GM11168 (cell line): ENCODE results near the gene RFC5.
"Not testable (repeated sequence)": the region's sequence is repeated elsewhere in the genome, so short reads cannot be mapped to it uniquely, and the experiment has no call there.

Experiments used
- in situ Hi-C: fragments of 300-500 bp; cut with MboI; formaldehyde crosslinking; loops from one replicate; pipeline ENCODE4 v1.12.0; 2022; ENCODE audit warnings: low sequenced_read_pairs; ENCODE audit not compliant: unreplicated experiment

RFC5 gene, protein sequence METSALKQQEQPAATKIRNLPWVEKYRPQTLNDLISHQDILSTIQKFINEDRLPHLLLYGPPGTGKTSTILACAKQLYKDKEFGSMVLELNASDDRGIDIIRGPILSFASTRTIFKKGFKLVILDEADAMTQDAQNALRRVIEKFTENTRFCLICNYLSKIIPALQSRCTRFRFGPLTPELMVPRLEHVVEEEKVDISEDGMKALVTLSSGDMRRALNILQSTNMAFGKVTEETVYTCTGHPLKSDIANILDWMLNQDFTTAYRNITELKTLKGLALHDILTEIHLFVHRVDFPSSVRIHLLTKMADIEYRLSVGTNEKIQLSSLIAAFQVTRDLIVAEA

DNA sequence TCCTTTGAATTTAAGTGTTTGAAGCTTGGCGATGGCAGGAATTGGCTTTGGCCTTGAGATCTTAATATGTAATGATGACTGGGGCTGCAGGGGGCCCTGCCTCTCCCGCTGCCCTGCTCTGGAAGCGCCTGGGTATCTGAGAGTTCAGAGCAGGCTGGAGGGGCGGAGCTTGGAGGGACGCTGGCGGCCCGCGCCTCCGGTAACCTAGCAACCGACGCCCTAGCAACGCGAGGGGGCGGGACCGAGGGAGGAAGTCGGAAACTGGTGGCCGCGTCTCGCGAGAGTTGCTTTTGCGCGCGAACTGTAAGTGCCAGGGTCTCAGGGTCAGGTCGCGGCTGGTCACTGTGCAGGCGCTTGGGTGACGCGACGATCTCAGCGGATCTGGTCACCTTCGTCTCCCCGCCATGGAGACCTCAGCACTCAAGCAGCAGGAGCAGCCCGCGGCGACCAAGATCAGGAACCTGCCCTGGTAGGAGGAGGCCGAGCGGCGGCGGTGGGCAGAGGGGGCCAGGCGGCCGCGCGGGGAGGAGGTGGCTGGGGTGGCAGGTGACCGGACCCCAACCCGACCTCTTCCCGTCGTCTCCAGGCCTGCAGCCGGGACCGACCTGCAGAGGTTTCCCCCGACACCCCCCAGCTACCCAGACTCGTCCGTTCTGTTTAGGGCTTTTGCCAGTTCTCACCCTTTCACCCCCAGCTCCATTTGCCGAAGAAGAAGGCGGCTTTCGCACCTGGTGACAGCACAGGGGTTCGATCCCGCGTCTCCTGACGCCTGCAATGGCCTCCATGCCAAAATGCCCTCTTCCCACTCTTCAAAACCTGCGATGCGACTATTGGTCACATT is at the start of gene RFC5:
TSS of gene RFC5 (plus strand) at position 280 of the 841 bp plus-strand sequence. CDS start at position 405, 125 bp downstream.
- in situ Hi-C loops, result no loop called here

DNA sequence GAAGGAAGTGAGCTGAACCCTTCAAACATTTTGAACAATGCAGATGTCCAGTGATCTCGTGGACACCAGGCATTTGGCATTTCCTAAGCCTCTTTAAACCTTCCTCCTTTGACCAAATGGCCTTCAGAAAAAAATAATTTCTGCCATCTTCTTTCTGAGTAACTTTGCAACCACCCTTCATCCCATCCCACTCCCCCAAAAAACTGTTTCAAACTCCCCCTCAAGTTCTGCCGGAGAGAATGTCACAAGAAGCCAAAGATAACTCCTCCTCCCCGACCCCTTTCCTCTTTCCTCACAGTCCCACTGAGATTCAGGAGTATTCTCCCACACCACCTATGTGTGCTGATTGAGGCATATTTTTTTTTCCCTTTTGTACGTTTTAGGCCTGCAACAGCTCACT is 49.5 kb upstream of the RFC5 start:
- in situ Hi-C loops, result no loop called here

DNA sequence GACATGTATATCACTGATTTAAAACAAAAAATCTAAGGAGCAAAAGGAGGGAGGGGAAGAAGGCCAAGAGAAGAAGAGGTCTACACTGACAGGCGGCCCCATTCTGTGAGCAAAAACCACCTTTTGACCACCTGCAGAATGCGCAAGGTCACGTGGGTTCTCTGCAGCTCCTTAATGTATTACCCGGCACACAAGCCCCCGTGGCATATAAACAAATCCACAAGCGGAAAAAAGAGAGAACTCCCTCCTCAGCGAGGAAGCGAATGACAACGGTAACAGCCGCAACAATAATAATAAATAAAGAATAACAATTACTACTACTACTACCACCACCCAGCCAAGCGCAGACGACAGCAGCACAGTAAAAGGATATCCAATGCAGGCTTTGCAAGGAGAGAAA is 49.0 kb upstream of the RFC5 start:
- in situ Hi-C loops, result no loop called here

DNA sequence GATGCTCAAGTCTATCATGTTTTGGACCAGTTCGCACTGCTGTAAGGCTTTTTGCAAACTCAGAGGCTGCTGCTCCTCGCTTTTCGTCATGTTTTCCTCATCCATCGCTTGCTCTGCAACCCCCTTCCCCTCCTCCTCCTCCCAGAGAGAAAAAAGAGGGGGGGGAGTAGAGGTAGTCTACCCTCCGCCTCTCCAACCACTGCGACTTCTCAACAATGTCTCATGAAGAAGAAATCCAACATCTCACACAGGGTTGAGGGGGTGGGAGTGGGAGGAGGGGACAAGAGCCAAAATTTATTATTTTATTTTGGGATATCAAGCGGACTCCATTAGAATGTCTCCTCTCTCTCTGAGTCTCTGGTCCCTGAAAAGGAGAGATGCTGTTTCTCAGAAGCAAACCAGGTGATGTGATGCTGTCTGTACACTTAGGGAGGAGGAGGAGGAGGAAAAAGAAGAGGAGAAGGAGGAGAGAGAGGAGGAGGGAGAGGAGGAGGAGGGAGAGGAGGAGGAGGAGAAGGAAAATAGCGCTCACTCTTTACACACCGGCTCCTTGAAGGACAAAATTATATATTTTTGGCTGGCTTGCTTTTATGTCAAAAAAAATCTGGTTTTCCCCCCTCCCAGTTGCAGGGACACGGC is 48.2 kb upstream of the RFC5 start:
- in situ Hi-C loops, result no loop called here

DNA sequence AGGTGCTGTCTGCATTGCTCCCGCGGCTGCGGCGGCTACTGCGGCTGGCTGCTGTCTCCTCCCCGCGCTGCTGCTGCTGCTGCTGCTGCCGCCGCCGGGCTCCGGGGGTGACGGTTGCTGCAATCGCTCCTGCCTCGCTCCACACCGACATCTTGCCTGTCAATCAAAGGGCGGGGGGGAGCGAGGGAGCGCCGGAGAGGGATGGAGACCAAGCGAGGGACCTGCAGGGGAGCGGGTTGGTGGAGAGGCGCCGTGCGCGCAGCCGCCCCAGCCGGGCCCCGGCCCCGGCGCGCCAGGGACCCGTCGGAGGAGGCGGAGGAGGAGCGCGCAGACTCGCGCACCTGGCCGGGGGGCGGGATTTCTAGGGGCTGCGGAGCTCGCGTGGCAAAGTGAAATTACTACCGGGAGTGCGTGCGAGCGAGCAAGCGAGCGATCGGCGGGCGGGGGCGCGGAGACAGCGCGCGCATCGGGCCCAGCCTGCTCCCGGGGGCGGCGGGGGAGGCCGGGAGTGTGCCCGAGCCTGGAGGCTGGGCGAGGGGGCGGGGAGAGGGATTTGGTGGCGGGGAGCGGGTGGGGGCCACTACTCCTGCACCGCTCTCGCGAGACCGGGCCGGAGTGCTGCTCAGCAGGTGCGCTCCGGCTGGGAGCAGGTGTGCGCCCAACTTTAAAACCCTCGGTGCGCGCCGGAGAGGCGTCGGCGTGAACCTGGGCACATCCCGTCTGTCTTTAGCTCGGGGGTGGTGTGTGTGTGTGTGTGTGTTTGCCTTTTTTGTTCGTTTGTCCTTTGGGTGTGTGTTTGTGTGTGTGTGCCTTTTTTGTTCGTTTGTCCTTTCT is 47.5 kb upstream of the RFC5 start, which contains the start of gene KSR2:
TSS of gene KSR2 (minus strand) at position 165 of the 834 bp plus-strand sequence. CDS start 735 bp downstream, outside the sequence.
- in situ Hi-C loops, result no loop called here

DNA sequence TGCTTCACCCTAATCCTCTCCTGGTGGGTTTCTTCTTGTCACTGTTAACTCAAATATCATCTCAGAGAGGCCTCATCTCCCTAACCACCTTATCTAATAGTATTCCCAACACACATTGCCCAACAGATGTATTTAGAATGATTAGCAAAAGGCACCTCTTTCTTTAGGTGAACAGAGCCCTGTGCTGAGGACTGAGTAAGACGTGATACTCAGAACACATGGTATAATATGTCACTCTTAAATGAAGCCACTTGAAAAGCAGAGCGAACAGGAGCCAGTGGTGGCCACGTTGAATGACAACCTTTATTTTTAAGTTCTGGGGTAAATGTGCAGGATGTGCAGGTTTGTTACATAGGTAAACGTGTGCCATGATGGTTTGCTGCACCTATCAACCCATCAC is 46.2 kb upstream of the RFC5 start:
- in situ Hi-C loops, result no loop called here

DNA sequence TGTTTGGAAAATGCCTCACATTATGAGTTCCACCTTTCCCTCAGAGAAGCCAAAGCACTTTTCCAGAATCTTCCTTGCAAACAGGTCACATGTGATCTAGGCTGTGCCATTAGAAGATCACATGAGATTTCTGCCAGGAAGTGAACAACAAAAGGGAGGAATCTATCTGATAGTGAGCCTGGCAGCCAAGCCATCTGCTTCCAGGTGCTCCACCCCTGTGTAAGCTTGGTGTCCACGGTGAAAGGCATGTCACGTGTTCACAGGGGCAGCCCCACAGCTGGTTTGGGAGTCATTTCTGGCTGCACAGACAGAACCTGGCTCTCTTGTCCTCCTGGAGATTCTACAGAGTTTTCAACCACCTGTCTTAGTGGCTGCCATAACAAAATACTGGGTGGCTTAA is 44.2 kb upstream of the RFC5 start:
- in situ Hi-C loops, result no loop called here

DNA sequence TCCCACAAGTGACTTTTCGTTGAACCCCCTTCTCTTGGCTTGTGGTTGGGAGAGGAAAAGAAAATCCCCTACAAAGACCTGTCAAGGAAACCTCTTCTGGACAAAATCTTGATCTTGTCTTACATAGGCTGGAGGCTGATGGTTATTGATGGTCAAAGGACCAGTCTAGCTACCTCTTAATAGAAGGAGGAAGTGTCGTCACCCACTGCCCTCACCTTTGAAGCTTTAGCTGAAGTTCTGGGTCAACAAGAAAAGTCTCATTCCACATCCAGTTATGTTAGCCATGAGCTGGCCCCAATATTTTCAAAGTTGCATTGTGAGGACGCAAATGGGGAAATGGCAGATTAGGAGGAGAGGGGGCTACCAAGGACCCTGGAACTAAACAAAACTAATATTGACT is 41.5 kb upstream of the RFC5 start:
- in situ Hi-C loops, result no loop called here

DNA sequence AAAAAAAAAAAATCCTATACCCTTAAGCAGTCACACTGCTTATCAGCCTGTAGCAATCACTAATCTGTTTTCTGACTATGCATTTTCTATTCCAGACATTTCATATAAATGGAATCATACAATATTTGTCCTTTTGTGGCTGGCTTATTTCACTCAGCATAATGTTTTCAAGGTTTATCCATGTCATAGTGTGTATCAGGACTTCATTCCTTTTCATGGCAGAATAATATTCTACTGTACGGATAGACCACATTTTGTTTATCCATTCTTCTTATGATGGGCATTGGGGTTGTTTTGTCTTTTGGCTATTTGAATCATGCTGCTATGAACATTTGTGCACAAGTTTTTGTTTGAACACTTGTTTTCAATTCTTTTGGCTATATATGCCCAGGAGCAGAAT is 39.1 kb upstream of the RFC5 start:
- in situ Hi-C loops, result no loop called here

DNA sequence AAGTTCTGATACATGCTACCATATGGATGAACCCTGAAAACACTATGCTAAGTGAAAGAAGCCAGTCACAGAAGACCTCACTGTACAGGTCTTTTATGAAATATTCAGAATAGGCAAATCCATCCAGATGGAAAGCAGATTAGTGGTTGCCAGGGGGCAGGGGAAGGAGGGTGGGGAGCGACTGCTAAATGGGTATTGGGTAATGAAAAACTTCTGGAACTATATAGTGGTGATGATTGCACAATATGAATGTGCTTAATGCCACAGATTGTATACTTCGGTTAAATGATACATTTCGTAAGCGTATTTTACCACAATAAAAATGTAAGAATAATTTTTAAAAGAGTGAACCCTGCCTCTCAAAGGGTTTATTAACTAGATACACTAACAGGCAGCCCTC is 35.9 kb upstream of the RFC5 start:
- in situ Hi-C loops, result no loop called here

DNA sequence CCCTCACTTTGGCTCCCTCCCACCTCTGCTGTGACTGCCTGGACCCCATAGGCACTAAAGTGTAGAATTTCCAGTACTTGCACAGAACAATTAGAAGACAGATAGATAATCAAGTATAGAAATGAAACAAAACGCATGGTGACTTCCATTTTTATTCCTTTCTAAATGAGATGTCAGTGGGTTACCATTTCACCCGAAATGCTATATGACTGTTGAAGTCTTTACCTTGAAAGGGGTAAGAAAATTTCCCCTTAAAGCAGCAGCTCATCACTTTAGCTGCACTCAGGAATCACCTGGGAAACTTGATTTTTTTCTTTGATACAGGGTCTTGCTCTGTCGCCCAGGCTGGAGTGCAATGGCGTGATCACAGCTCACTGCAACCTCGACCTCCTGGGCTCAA is 35.2 kb upstream of the RFC5 start:
- in situ Hi-C loops, result no loop called here

DNA sequence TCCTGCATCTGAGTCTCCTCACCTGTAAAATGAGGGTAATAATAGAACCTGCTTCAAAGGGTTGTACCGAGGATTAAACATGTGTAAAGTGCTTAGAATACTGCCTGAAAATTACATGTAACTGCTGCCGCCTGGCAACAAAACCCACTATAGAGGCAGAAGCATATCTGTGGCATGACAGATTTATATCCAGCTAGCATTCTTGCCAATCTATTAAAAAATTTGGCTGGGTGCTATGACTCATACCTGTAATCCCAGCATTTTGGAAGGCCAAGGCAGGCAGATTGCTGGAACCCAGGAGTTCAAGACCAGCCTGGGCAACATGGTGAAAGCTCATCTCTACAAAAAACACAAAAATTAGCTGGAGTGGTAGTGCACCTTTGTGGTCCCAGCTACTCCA is 31.3 kb upstream of the RFC5 start:
- in situ Hi-C loops, result no loop called here

DNA sequence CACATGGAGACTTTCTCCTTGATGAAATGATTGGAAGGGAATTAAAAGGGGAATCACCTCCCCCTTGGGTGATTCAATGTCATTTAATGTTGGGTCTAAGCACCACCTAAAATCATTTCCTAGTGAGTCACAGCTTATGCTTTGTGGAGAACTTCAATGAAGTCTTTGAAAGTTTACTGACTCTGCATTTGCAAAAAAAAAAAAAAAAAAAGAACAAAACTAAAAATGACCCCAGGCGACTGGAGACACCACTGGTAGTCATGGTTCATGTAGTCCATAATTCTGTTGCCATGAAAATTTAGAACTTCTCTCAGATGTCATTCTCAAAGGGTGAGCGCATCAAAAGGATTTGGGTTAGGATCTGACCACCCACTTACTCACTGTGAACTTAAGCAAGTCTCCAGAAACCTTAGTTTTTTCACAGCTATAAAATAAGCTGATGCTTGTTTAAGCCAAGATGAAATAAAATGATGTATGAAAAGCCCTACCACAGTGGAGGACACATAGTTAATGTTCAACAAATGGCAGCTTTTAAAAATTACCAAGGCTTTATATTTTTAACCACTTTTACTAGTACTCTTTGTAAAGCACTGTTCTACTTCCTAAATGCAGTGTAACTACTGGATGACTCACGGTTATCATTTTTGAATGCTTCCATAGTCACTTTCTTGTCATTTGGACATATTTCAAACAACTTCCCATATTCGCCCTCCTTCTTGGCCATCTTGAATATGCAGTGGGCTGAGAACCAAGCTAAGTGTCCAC is 29.6 kb upstream of the RFC5 start:
- in situ Hi-C loops, result no loop called here

DNA sequence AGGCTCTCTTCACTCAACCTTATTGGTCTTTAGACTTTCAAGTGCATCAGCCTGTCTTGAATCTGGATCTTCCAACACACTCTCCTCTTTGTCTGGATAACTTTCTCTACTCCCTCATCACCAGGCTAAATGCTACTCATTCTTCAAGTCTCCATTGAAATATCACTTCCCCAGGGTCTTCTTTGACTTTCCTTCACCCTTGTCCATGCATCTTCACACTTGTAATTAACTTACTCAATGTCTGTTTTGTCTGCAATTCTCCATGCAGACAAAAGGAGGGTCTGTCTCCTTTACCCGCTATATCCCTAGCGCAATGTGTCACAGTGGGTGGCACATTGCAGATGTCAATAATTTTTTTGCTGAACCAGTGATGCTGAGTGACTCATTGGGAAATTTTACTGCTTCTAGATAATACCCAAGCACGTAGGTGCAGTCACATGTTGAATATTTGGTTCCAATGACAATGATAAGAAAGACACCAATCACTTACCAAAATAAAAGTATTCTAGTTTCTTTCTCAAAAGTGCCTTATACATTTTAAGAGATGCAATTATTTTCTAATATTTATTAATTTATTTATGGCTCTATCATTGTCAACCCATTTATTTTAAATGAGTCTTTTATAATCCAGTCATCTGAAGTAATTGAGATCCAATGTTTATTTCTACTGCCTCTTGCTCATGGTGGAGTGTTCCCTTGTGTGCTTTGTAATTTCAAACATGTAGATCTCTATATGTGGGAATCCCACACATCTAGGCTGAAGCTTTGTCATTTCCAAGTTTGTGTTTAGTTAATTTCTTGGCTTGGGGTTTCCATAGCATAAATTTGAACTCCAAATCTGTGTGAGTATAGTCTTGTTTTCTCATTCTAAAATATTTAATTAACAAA is 21.7 kb upstream of the RFC5 start:
- in situ Hi-C loops, result no loop called here

DNA sequence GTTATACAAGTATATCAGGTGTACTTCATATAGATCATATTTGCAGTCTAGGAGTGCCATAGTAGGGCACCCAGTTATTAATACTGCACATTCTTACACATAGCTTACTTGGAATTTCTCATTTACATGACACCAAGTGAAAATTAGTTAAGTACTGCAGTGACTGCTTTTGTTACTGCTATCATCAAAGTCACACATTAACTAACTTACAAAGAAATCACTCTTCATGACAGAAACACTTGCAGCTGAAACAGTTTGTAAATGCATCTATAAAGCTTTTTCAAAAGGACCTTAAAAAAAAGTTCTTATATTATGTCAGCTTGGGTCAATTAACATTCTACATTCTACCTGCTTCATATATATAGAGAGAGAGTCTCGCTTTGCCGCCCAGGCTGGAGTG is 17.8 kb upstream of the RFC5 start:
- in situ Hi-C loops, result no loop called here

DNA sequence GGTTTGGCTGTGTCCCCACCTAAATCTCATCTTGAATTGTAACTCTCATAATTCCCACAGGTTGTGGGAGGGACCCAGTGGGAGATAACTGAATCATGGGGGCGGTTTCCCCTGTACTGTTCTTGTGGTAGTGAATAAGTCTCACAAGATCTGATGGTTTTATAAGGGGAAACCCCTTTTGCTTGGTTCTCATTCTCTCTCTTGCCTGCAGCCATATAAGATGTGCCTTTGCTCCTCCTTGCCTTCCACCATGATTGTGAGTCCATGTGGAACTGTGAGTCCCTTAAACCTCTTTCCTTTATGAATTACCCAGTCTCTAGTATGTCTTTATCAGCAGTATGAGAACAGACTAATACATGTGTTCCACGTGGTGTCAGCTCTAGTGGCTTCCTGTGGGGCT is 16.7 kb upstream of the RFC5 start:
- in situ Hi-C loops, result not testable (repeated sequence)

DNA sequence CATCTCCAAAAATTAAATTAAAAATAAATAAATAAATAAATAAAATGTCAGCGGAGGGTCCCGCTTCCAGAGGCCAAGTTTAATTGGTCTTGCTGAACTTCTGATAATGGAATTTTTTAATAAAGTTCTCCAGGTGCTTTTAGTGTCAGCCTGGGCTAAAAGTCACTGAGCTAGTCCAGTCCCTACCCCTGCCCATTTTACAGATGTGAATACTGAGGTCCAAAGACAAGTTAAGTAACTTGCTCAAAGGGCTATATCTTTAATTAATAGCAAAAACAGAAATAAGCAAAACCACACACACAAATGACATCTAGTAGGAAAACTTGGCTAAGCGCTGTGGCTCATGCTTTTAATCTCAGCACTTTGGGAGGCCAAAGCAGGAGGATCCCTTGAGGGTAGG is 5.6 kb upstream of the RFC5 start:
- in situ Hi-C loops, result no loop called here

DNA sequence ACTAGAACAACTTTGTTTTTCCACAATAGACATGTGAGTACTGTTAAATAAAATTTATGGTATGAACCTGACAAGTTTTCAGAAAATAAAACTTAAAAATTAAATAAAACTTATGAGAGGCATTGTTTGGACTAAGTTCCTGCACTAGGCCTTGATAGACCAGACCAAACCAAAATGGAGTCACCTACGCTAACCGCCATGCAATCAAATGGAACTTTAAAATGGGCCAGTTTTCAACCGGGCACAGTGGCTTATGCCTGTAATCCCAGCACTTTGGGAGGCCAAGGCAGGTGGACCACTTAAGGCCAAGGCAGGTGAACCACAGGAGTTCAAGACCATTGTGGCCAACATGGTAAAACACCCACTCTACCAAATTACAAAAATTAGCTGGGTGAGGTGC is 5.1 kb upstream of the RFC5 start:
- in situ Hi-C loops, result no loop called here

DNA sequence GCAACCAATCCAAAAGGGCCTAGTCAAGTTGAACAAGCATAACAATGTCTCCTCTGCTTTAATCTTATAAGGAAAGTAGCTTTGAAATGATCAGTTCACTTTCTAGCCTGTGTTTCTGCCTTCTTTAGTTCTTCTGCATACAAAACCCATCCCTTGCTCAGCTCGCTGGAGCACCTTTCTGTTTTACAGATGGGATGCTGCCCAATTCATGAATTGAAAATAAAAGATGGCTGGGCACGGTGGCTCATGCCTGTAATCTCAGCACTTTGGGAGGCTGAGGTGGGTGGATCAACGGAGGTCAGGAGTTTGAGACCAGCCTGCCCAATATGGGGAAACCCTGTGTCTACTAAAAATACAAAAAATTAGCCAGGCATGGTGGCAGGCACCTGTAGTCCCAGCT is 4.5 kb upstream of the RFC5 start:
- in situ Hi-C loops, result no loop called here
